Psoas muscle (tissue), 8 donors: ENCODE results near the gene GALNT10. TPM values are rescaled to one million over a fixed set of nuclear protein-coding genes. Genes with fewer than 3 reads are reported as not detected.

ENCODE experiments used
- ATAC-seq, 4 donors: fragments of 200-7000 bp; cut with Tn5 transposase; one replicate each; pipeline ENCODE4 v1.9.1; 2020; ENCODE audit warnings: moderate library complexity in 3 of 4, mild to moderate bottlenecking in 2 of 4
- DNase-seq, 2 donors: peaks; one replicate each; pipeline ENCODE4 v3.0.0-alpha.2; 2020
- H3K27ac ChIP-seq: fragments of 200-600 bp; one replicate; pipeline ENCODE4 v1.8.0; 2022
- H3K27me3 ChIP-seq, 3 donors: fragments of 200-600 bp in 1 of 3; one replicate each; pipeline versions ENCODE4 v1.6.1 to v1.8.0; 2013 to 2022; ENCODE audit warnings: low read length in 2 of 3, mild to moderate bottlenecking in 2 of 3, moderate library complexity in 1 of 3; ENCODE audit not compliant: insufficient read depth in 3 of 3
- H3K36me3 ChIP-seq, 2 donors: fragments of 200-600 bp in 1 of 2; one replicate each; pipeline versions ENCODE4 v1.6.1 to v1.8.0; 2013 to 2022; ENCODE audit warnings: low read depth in 1 of 2, mild to moderate bottlenecking in 1 of 2, moderate library complexity in 1 of 2; ENCODE audit not compliant: insufficient read depth in 1 of 2
- H3K4me1 ChIP-seq: fragments of 200-600 bp; one replicate; pipeline ENCODE4 v1.8.0; 2022
- H3K4me3 ChIP-seq: fragments of 200-600 bp; one replicate; pipeline ENCODE4 v1.8.0; 2022; ENCODE audit warnings: mild to moderate bottlenecking
- H3K9me3 ChIP-seq: fragments of 200-600 bp; one replicate; pipeline ENCODE4 v1.8.0; 2022
- WGBS, 3 donors: extraction: QIAGEN DNeasy Blood & Tissue Kit; methylation state at CpG; one replicate each; pipeline versions ENCODE4 v1.1.6 to v1.1.7; 2013; 5-methylcytosine and 5-hydroxymethylcytosine counted together
- intact Hi-C, 2 donors: fragments of 100-400 bp; cut with DNase I; formaldehyde crosslinking; loops; one replicate each; pipeline versions ENCODE4 v1.11.0 to v1.14.2; 2022
- polyA plus RNA-seq, 3 donors: library from polyadenylated mRNA; stranded (reverse); fragments of 200-250 nt; gene quantifications; one replicate each; pipeline ENCODE4 v1.2.3, GENCODE V29; 2013
- total RNA-seq, 4 donors: library from RNA; stranded (reverse); fragmentation: NEBNext Ultra II Directional in 2 of 4; extraction: Animal tissue kit (Norgen Biotek cat#: 25700) in 2 of 4; gene quantifications; one replicate each; pipeline versions ENCODE4 v1.2.1 to v1.2.4, GENCODE V29; 2021 to 2023
- TF ChIP-seq, protein P1 (sequence below): fragments of 200-600 bp; IDR thresholded peaks from one replicate; pipeline ENCODE4 v1.8.0; 2022; ENCODE audit warnings: antibody characterized with exemption
- donor health status: healthy with polysubstance abuse.
- donor health status: DM: no; HTN: no; CAD: no; lungs with moderate emphysema.
- donor health status: Bipolar disorder and iron deficiency.
- donor health status: healthy.
- donor health status: DM: yes; HTN: yes; CAD: no.
- donor health status: DM: no; HTN: no; CAD: no.
- donor health status: DM: no; HTN: no; CAD: no.
- donor health status: DM: yes; HTN: yes; CAD: no.

The GALNT10 gene
- total and polyA plus RNA-seq, 7 donors, result 4.2 to 9.9 (median 6.8) TPM

DNA sequence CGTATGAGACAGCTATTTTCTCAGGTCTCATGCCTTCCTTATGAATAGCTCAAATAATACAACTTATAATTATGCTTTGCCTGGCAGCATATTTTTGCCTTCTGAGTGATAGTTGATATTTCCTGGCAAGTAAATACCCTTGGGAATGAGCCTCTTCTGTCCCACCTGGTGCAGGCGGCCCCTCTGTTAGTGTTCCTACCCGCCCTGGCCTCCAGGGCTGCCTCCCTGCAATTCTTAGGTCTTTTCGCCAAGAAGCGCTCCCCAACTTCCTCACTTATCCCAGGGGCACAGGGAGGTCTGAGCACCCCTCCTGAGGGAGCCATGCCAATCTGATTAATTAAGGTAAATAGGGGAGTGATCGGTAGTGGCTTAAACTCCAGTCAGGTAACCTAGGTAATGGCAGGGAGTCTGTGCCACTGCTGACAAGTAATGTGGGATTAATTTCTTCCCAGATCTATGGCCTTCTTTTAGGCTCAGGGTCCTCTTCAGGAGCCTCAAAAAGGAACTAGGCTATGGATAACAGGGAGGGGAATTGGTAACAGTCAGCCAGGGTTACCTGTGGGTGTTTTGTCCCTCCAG is 81.5 kb downstream of the GALNT10 start:
- peaks cover 2% of the 10 kb centered on the region for H3K4me1 ChIP-seq

DNA sequence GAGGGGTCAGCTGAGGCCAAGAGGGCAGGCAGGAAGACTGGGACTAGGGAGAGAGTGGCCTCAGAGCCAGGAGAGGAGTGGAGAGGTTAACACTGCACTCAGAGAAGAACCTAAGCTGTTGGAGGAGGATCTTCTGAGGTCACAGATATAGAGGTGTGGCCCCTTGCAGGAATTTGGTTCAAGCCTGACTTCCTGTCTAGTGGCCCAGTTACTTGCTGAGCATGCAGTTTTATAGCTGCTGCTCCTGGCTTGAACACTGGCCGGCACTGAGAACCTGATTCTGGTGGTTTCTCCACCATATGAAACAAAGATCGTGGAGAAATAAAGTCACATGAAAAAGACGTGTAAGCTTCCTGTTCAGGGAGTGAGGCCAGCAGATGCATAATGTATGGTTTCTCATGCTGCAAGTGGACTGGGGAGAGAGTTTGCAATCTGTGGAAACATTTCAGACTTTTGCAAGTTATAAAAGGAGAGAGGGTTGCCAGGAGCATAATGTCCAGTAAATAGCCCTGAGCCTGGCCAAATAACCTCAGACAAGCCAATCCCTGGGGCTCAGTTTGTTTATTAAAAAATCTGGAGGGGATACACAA is 82.6 kb downstream of the GALNT10 start:
- H3K9me3 ChIP-seq, result no peaks in the 10 kb centered on the region
- 19 to 37% (median 25%) methylated on average over 3 of the region's 3 CpGs for WGBS, 3 donors
- ATAC-seq, result peak in 2 of 4 donors; percentile 43 to 50
- TF ChIP-seq, protein P1, sequence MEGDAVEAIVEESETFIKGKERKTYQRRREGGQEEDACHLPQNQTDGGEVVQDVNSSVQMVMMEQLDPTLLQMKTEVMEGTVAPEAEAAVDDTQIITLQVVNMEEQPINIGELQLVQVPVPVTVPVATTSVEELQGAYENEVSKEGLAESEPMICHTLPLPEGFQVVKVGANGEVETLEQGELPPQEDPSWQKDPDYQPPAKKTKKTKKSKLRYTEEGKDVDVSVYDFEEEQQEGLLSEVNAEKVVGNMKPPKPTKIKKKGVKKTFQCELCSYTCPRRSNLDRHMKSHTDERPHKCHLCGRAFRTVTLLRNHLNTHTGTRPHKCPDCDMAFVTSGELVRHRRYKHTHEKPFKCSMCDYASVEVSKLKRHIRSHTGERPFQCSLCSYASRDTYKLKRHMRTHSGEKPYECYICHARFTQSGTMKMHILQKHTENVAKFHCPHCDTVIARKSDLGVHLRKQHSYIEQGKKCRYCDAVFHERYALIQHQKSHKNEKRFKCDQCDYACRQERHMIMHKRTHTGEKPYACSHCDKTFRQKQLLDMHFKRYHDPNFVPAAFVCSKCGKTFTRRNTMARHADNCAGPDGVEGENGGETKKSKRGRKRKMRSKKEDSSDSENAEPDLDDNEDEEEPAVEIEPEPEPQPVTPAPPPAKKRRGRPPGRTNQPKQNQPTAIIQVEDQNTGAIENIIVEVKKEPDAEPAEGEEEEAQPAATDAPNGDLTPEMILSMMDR, result no peak
- no peaks in the 10 kb centered on the region for H3K27me3 ChIP-seq
- no peak overlapping the region for H3K27ac ChIP-seq
- no peak overlapping the region for H3K4me3 ChIP-seq
- peak in 1 of 2 donors; percentile 31 for DNase-seq
- intact Hi-C loops, result no loop called here
- H3K36me3 ChIP-seq, result no peaks in the 10 kb centered on the region
- H3K4me1 ChIP-seq, result peaks cover 6% of the 10 kb centered on the region

More for the DNA sequence above, 81.5 kb downstream of the GALNT10 start:
- Histone ChIP-seq H3K27ac (no peak overlapping the region), H3K27me3 (no peaks in the 10 kb centered on the region), H3K4me3 (no peak overlapping the region), H3K9me3 (no peaks in the 10 kb centered on the region), H3K36me3 (no peaks in the 10 kb centered on the region)
- TF ChIP-seq, protein P1, result no peak
- intact Hi-C loops, result no loop called here
- no peak for ATAC-seq
- no peak for DNase-seq
- WGBS, 3 donors, result 87 to 96% (median 96%) methylated on average over 6 of the region's 6 CpGs

DNA sequence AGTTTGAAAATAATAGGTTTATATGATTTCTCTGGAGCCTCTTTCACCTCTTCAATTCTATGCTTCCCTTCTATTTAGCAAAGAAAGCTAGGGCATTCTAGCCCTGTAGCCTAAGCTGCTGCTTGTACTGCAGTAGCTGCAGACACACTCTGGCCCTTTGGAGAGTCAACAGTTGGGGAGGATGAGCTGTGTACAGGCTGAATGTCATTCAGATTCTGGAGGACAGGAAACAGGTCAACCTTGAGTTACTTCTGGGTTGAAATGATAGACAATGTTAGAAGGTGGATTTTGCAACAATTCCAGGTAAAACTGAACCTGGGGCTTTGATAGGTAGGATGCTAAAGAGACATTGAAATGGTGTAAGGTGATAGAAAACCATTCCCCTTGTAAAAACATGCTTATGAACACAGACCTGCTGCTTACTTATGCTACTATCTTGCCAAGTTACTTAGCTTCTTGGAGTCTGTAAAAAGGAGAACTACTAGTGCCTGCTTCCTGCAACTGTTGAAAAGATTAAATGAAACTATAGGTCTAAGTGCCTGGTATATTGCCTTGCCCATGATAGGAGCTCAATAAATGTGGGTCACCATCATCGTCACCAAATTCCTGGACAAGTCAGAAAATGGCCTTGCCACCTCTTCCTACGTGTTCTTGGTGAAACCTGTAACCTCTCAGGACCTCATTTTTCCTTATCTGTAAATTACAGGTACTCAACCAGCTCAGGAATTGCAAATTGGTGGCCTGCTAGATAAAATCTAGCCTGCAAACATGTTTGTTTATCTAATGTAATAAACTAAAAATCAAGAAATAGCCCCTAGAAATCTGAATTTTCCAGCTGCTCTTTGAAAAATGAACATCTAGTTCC is 83.7 kb downstream of the GALNT10 start:
- Histone ChIP-seq H3K27ac (no peak overlapping the region), H3K27me3 (no peaks in the 10 kb centered on the region), H3K4me1 (peaks cover 6% of the 10 kb centered on the region), H3K4me3 (no peak overlapping the region), H3K36me3 (no peaks in the 10 kb centered on the region), H3K9me3 (no peaks in the 10 kb centered on the region)
- TF ChIP-seq, protein P1, result no peak
- intact Hi-C loops, result no loop called here
- 91 to 94% (median 92%) methylated on average over 2 of the region's 2 CpGs for WGBS, 3 donors
- no peak for ATAC-seq
- DNase-seq, result no peak

DNA sequence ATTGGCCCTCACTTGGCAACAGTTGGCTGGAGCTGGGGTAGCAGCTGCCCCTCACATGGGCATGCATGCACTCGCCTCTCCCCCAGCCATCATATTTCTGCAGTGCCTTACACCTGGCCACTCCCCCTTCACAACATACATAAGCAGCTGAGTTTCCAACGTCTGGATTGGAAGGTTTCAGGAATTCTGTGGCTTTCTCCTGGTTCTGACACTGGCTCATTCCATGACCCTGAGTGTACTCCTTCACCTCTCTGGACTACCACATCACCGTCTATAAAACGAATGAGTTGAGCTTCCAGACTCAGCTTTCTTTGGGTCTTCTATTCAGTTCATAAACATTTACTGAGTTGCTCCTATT is 84.3 kb downstream of the GALNT10 start:
- intact Hi-C loops, result no loop called here
- peaks cover 6% of the 10 kb centered on the region for H3K4me1 ChIP-seq
- TF ChIP-seq, protein P1, result no peak
- H3K36me3 ChIP-seq, result no peaks in the 10 kb centered on the region
- no peaks in the 10 kb centered on the region for H3K27me3 ChIP-seq
- no peak overlapping the region for H3K27ac ChIP-seq
- no peak for ATAC-seq
- 51 to 79% (median 62%) methylated on average over 4 of the region's 4 CpGs for WGBS, 3 donors
- no peak overlapping the region for H3K4me3 ChIP-seq
- H3K9me3 ChIP-seq, result no peaks in the 10 kb centered on the region
- DNase-seq, result no peak
